ENCODE data around the gene WDR20.

- TF ChIP-seq FOXA1 (IDR thresholded peaks at IDR 0.05) = no peak
- no peak for TF ChIP-seq FOXM1 (IDR thresholded peaks at IDR 0.05; ENCODE audit: borderline replicate concordance)
- TF ChIP-seq BHLHE40 (IDR thresholded peaks at IDR 0.05; ENCODE audit: borderline replicate concordance) = no peak
- TF ChIP-seq SP1 (IDR thresholded peaks at IDR 0.05) = no peak
- no peak for TF ChIP-seq FOXK2 (IDR thresholded peaks at IDR 0.05)
- TF ChIP-seq ZNF384 (IDR thresholded peaks at IDR 0.05) = no peak
- no peak for TF ChIP-seq TARDBP (IDR thresholded peaks at IDR 0.05)
- TF ChIP-seq CTBP1 (IDR thresholded peaks at IDR 0.05; ENCODE audit: borderline replicate concordance) = no peak
- TF ChIP-seq HDGF (IDR thresholded peaks at IDR 0.05; ENCODE audit: borderline replicate concordance) = no peak
- TF ChIP-seq LEF1 (IDR thresholded peaks at IDR 0.05; ENCODE audit: borderline replicate concordance) = no peak
- no peak for TF ChIP-seq SUZ12 (IDR thresholded peaks at IDR 0.05)
These were observed 68.2 kb downstream of the WDR20 start for GRCh38 chr14:102207831-102208365.

Data from HEK293T (cell line).